HG02852 (cell line): ENCODE data around the gene TBXAS1.
"Not testable (repeated sequence)": the region's sequence is repeated elsewhere in the genome, so short reads cannot be mapped to it uniquely, and the experiment has no call there.

Experiments
- ATAC-seq: cut with Tn5 transposase; IDR thresholded peaks from one replicate; pipeline ENCODE4 v1.9.1; 2021; ENCODE audit warnings: mild to moderate bottlenecking, moderate library complexity; ENCODE audit not compliant: unreplicated experiment

Gene TBXAS1

GRCh38 chr7:139825666-139826290 is 3.3 kb upstream of the TBXAS1 start:
- ATAC-seq, result no peak

GRCh38 chr7:139827042-139827441 is 2.0 kb upstream of the TBXAS1 start:
- ATAC-seq, result no peak

- ATAC-seq, result no peak
Measured at GRCh38 chr7:139828446-139828845, 618 bp upstream of the TBXAS1 start.

GRCh38 chr7:139829775-139830117 is 682 bp downstream of the TBXAS1 start:
- ATAC-seq, result no peak

- ATAC-seq, result no peak
Measured at GRCh38 chr7:139830292-139830691, 1.2 kb downstream of the TBXAS1 start.

- ATAC-seq, result no peak
Measured at GRCh38 chr7:139830782-139831501, 1.9 kb downstream of the TBXAS1 start.

- ATAC-seq, result not testable (repeated sequence)
Measured at GRCh38 chr7:139835848-139836247, 6.8 kb downstream of the TBXAS1 start.

GRCh38 chr7:139837291-139837690 is 8.2 kb downstream of the TBXAS1 start:
- not testable (repeated sequence) for ATAC-seq

- no peak for ATAC-seq
Measured at GRCh38 chr7:139838276-139838675, 9.2 kb downstream of the TBXAS1 start.

GRCh38 chr7:139838876-139839275 is 9.8 kb downstream of the TBXAS1 start:
- no peak for ATAC-seq

GRCh38 chr7:139840776-139841175 is 11.7 kb downstream of the TBXAS1 start:
- ATAC-seq, result no peak

- ATAC-seq, result peak; percentile 86
Measured at GRCh38 chr7:139842401-139843210, 13.5 kb downstream of the TBXAS1 start.

- not testable (repeated sequence) for ATAC-seq
Measured at GRCh38 chr7:139843211-139843537, 14.1 kb downstream of the TBXAS1 start.

GRCh38 chr7:139844779-139845442 is 15.8 kb downstream of the TBXAS1 start:
- ATAC-seq, result no peak

GRCh38 chr7:139845443-139845805 is 16.4 kb downstream of the TBXAS1 start:
- ATAC-seq, result no peak

GRCh38 chr7:139846297-139846696 is 17.2 kb downstream of the TBXAS1 start:
- ATAC-seq, result no peak

GRCh38 chr7:139848274-139848673 is 19.2 kb downstream of the TBXAS1 start:
- ATAC-seq, result no peak

- no peak for ATAC-seq
Measured at GRCh38 chr7:139850906-139851305, 21.8 kb downstream of the TBXAS1 start.

- ATAC-seq, result no peak
Measured at GRCh38 chr7:139851770-139852481, 22.9 kb downstream of the TBXAS1 start.

- no peak for ATAC-seq
Measured at GRCh38 chr7:139852482-139852845, 23.4 kb downstream of the TBXAS1 start.
